ENCODE results near the gene THAP7.

Gene THAP7

GRCh38 chr22:20997536-20998257, 4.2 kb downstream of the THAP7 start:
- DNase-seq (ENCODE audit: low read depth, low spot score), result no peak
- no peaks in the 10 kb centered on the region for H3K9me3 ChIP-seq (ENCODE audit: control insufficient read depth, insufficient read depth, low read length)
- H3K4me1 ChIP-seq (ENCODE audit: control insufficient read depth, insufficient read depth, low read length), result peaks cover 2% of the 10 kb centered on the region
- peaks cover 11% of the 10 kb centered on the region; the same call in 1 of the 2 replicates for H3K36me3 ChIP-seq (ENCODE audit: control insufficient read depth, insufficient read depth, low read length)
- no peak overlapping the region for H3K27ac ChIP-seq (ENCODE audit: low read length)
- H3K27me3 ChIP-seq (ENCODE audit: control insufficient read depth, insufficient read depth, low read length), result no peaks in the 10 kb centered on the region
- H3K4me3 ChIP-seq (ENCODE audit: low read length), result no peak overlapping the region
- no CpG with 5 or more reads among the region's 13 CpGs for WGBS (ENCODE audit: insufficient coverage, insufficient read length)

DNA sequence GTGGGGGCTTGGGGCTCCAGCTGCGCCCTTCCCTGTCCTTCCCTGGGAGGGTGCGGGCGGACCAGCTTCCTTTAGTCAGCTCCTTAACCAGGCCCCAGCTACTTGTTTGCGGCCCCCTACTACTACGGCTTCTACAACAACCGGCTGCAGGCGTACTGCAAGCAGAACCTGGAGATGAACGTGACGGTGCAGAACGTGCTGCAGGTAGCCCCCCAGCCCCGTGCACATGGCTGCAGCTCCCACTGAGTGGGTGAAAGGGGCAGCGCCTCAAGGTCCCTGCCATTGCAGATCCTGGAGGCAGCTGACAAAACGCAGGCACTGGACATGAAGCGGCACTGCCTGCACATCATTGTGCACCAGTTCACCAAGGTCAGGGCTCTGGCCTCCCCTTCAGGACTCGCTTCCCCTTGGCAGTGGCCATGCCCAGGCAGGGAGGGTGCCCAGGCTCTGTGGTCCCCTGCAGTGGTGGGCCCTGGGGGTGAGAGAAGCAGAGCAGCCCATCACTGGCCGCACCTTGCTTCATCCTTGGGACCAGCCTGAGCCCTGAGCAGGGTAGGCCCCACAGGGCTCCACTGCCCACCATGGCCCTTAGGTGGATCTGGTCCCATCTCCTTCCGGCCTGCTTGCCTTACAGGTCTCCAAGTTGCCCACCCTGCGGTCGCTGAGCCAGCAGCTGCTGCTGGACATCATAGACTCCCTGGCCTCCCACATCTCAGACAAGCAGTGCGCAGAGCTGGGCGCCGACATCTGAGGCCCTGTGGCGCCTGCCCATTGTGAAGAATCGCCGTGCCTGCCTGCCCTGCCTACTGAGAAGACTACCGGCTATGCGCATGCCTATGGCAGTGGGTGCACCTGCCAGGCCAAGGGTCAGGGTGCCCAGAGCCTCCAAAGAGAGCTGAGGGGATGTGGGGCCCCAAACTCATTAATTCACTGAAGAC, 5.1 kb downstream of the THAP7 start:
- H3K27me3 ChIP-seq (ENCODE audit: control insufficient read depth, insufficient read depth, low read length), result no peaks in the 10 kb centered on the region
- no peak overlapping the region for H3K27ac ChIP-seq (ENCODE audit: low read length)
- no peak for DNase-seq (ENCODE audit: low read depth, low spot score)
- WGBS (ENCODE audit: insufficient coverage, insufficient read length), result no CpG with 5 or more reads among the region's 27 CpGs
- no peaks in the 10 kb centered on the region for H3K9me3 ChIP-seq (ENCODE audit: control insufficient read depth, insufficient read depth, low read length)
- peaks cover 19% of the 10 kb centered on the region for H3K36me3 ChIP-seq (ENCODE audit: control insufficient read depth, insufficient read depth, low read length)
- H3K4me3 ChIP-seq (ENCODE audit: low read length), result no peak overlapping the region
- peaks cover 2% of the 10 kb centered on the region for H3K4me1 ChIP-seq (ENCODE audit: control insufficient read depth, insufficient read depth, low read length)

GRCh38 chr22:20996031-20996410, 5.9 kb downstream of the THAP7 start:
- Histone ChIP-seq H3K4me1 (ENCODE audit: control insufficient read depth, insufficient read depth, low read length) (peaks cover 2% of the 10 kb centered on the region), H3K27ac (ENCODE audit: low read length) (no peak overlapping the region), H3K4me3 (ENCODE audit: low read length) (no peak overlapping the region), H3K27me3 (ENCODE audit: control insufficient read depth, insufficient read depth, low read length) (no peaks in the 10 kb centered on the region), H3K9me3 (ENCODE audit: control insufficient read depth, insufficient read depth, low read length) (no peaks in the 10 kb centered on the region), H3K36me3 (ENCODE audit: control insufficient read depth, insufficient read depth, low read length) (peaks cover 24% of the 10 kb centered on the region)
- DNase-seq (ENCODE audit: low read depth, low spot score), result no peak
- no CpG with 5 or more reads among the region's 10 CpGs for WGBS (ENCODE audit: insufficient coverage, insufficient read length)

DNA sequence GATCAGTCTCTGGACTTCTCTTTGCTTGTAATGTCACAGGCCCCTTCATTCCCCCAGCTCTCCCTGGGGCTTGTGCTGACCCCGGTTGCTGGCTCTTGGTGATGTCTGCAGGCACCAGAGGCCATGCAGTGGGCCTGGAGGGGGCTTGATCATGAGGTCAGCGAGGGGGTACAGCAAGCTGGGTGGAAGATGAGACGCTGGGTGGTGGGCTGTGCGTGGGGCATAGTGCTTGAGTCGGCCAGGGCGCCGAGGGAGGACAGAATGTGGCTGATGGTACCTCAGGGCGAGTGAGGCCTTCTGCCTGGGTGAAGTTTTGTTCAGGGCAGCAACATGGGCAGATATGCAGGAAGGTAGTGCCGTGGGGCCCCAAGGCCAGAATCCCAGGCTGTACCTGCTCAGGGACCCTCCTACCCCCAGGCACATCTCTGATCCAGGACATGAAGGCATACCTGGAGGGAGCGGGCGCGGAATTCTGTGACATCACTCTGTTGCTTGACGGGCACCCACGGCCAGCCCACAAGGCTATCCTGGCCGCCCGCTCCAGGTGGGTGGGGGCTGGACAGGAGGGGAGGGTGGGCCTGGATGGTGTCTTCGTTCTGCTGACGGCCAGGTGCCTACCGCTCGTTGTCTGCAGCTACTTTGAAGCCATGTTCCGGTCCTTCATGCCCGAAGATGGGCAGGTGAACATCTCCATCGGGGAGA, 6.4 kb downstream of the THAP7 start:
- WGBS (ENCODE audit: insufficient coverage, insufficient read length), result no CpG with 5 or more reads among the region's 23 CpGs
- Histone ChIP-seq H3K9me3 (ENCODE audit: control insufficient read depth, insufficient read depth, low read length) (no peaks in the 10 kb centered on the region), H3K27ac (ENCODE audit: low read length) (no peak overlapping the region), H3K36me3 (ENCODE audit: control insufficient read depth, insufficient read depth, low read length) (peaks cover 24% of the 10 kb centered on the region), H3K27me3 (ENCODE audit: control insufficient read depth, insufficient read depth, low read length) (no peaks in the 10 kb centered on the region), H3K4me3 (ENCODE audit: low read length) (no peak overlapping the region), H3K4me1 (ENCODE audit: control insufficient read depth, insufficient read depth, low read length) (no peaks in the 10 kb centered on the region; the same call in 1 of the 2 replicates)
- no peak for DNase-seq (ENCODE audit: low read depth, low spot score)

GRCh38 chr22:20994902-20995241, 7.0 kb downstream of the THAP7 start:
- no CpG with 5 or more reads among the region's 10 CpGs for WGBS (ENCODE audit: insufficient coverage, insufficient read length)
- DNase-seq (ENCODE audit: low read depth, low spot score), result no peak
- Histone ChIP-seq H3K27me3 (ENCODE audit: control insufficient read depth, insufficient read depth, low read length) (no peaks in the 10 kb centered on the region), H3K4me3 (ENCODE audit: low read length) (no peak overlapping the region), H3K36me3 (ENCODE audit: control insufficient read depth, insufficient read depth, low read length) (peaks cover 23% of the 10 kb centered on the region), H3K9me3 (ENCODE audit: control insufficient read depth, insufficient read depth, low read length) (no peaks in the 10 kb centered on the region), H3K4me1 (ENCODE audit: control insufficient read depth, insufficient read depth, low read length) (no peaks in the 10 kb centered on the region; the same call in 1 of the 2 replicates), H3K27ac (ENCODE audit: low read length) (no peak overlapping the region)

DNA sequence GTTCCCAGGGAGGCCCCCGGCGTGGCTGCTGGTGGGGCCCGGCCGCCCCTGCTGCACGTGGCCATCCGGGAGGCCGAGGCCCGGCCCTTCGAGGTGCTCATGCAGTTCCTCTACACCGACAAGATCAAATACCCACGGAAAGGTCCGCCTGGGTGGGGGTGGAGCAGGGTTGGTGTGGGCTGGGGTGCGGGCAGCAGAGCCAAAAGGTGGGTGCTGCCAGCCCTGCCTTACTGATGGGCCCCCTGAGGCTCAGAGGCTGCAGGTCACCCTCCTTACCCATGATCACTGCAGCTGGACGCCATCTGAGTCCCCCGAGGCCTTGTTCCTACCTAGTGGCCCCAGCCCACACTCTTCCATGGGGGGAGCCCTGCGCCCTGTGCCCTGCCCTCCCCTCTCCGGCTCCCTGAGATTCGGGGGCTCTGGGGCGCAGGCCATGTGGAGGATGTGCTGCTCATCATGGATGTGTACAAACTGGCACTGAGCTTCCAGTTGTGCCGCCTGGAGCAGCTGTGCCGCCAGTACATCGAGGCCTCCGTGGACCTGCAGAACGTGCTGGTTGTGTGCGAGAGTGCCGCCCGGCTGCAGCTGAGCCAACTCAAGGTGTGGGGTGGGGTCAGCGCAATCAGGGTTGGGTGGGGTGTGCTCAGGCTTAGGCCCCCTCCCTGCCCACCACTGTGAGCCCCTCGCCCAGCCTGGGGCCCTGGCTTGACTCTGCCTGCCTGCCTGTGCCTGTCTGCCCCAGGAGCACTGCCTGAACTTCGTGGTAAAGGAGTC, 7.6 kb downstream of the THAP7 start:
- peaks cover 17% of the 10 kb centered on the region for H3K36me3 ChIP-seq (ENCODE audit: control insufficient read depth, insufficient read depth, low read length)
- H3K27me3 ChIP-seq (ENCODE audit: control insufficient read depth, insufficient read depth, low read length), result no peaks in the 10 kb centered on the region
- no peaks in the 10 kb centered on the region; the same call in 1 of the 2 replicates for H3K4me1 ChIP-seq (ENCODE audit: control insufficient read depth, insufficient read depth, low read length)
- WGBS (ENCODE audit: insufficient coverage, insufficient read length), result no CpG with 5 or more reads among the region's 30 CpGs
- no peak overlapping the region for H3K4me3 ChIP-seq (ENCODE audit: low read length)
- no peak for DNase-seq (ENCODE audit: low read depth, low spot score)
- H3K9me3 ChIP-seq (ENCODE audit: control insufficient read depth, insufficient read depth, low read length), result no peaks in the 10 kb centered on the region
- no peak overlapping the region for H3K27ac ChIP-seq (ENCODE audit: low read length)

GRCh38 chr22:20993304-20994127, 8.4 kb downstream of the THAP7 start:
- Histone ChIP-seq H3K9me3 (ENCODE audit: control insufficient read depth, insufficient read depth, low read length) (no peaks in the 10 kb centered on the region), H3K4me3 (ENCODE audit: low read length) (no peak overlapping the region; the same call in 1 of the 2 replicates), H3K27ac (ENCODE audit: low read length) (no peak overlapping the region), H3K27me3 (ENCODE audit: control insufficient read depth, insufficient read depth, low read length) (no peaks in the 10 kb centered on the region), H3K36me3 (ENCODE audit: control insufficient read depth, insufficient read depth, low read length) (peaks cover 16% of the 10 kb centered on the region), H3K4me1 (ENCODE audit: control insufficient read depth, insufficient read depth, low read length) (no peaks in the 10 kb centered on the region; the same call in 1 of the 2 replicates)
- whole genome bisulfite sequencing (ENCODE audit: insufficient coverage, insufficient read length), result no CpG with 5 or more reads among the region's 29 CpGs
- no peak for DNase-seq (ENCODE audit: low read depth, low spot score)

- Histone ChIP-seq H3K9me3 (ENCODE audit: control insufficient read depth, insufficient read depth, low read length) (no peaks in the 10 kb centered on the region), H3K4me3 (ENCODE audit: low read length) (no peak overlapping the region; the same call in 1 of the 2 replicates), H3K36me3 (ENCODE audit: control insufficient read depth, insufficient read depth, low read length) (peaks cover 16% of the 10 kb centered on the region), H3K4me1 (ENCODE audit: control insufficient read depth, insufficient read depth, low read length) (no peaks in the 10 kb centered on the region; the same call in 1 of the 2 replicates), H3K27me3 (ENCODE audit: control insufficient read depth, insufficient read depth, low read length) (no peaks in the 10 kb centered on the region), H3K27ac (ENCODE audit: low read length) (no peak overlapping the region)
- WGBS (ENCODE audit: insufficient coverage, insufficient read length), result no CpG with 5 or more reads among the region's 21 CpGs
- DNase-seq (ENCODE audit: low read depth, low spot score), result no peak
These were observed 9.2 kb downstream of the THAP7 start for GRCh38 chr22:20992456-20993303.

GRCh38 chr22:20992056-20992442, 9.9 kb downstream of the THAP7 start:
- WGBS (ENCODE audit: insufficient coverage, insufficient read length), result no CpG with 5 or more reads among the region's 7 CpGs
- no peak overlapping the region for H3K4me3 ChIP-seq (ENCODE audit: low read length)
- no peaks in the 10 kb centered on the region; the same call in 1 of the 2 replicates for H3K4me1 ChIP-seq (ENCODE audit: control insufficient read depth, insufficient read depth, low read length)
- H3K9me3 ChIP-seq (ENCODE audit: control insufficient read depth, insufficient read depth, low read length), result no peaks in the 10 kb centered on the region
- no peaks in the 10 kb centered on the region for H3K27me3 ChIP-seq (ENCODE audit: control insufficient read depth, insufficient read depth, low read length)
- DNase-seq (ENCODE audit: low read depth, low spot score), result no peak
- no peak overlapping the region for H3K27ac ChIP-seq (ENCODE audit: low read length)
- H3K36me3 ChIP-seq (ENCODE audit: control insufficient read depth, insufficient read depth, low read length), result peaks cover 16% of the 10 kb centered on the region
